OCI-LY1 (cell line): ENCODE data around the gene NEXN.

ENCODE experiments used
- CTCF ChIP-seq: fragments of 200-600 bp; sonication (generic), shearing (Covaris generic); IDR thresholded peaks from 2 replicates; pipeline ENCODE4 v1.5.1; 2017; ENCODE audit warnings: mild to moderate bottlenecking, antibody characterized with exemption, low read length, moderate library complexity, mixed read lengths
- EZH2 ChIP-seq: fragments of 200-600 bp; sonication (generic), shearing (Covaris generic); IDR thresholded peaks from 2 replicates; pipeline ENCODE4 v1.8.0; 2017; ENCODE audit warnings: borderline replicate concordance, mixed run types, mild to moderate bottlenecking, antibody characterized with exemption, low read length, moderate library complexity, mixed read lengths

- TF ChIP-seq CTCF (no peak), EZH2 (no peak)
These were observed 98.4 kb downstream of the NEXN start for GRCh38 chr1:77986810-77987209.
